HepG2 (cell line): ENCODE measurements around the gene SYTL3. TPM values are rescaled to one million over a fixed set of nuclear protein-coding genes. Genes with fewer than 3 reads are reported as not detected.
A peak's percentile ranks its signal among the peaks of the same experiment; 100 is the strongest.

ENCODE experiments used
- ATAC-seq: fragments of 200-7000 bp; cut with Tn5 transposase; 3 replicates; pipeline ENCODE4 v1.9.1; 2020; ENCODE audit warnings: mild to moderate bottlenecking, moderate library complexity
- Bru-seq: library from RNA; stranded (reverse); fragments of 400-500 nt; gene quantifications from one replicate; lab custom pipeline; 2021; lab: Mats Ljungman, UMichigan
- BruChase-seq, 2 experiments: library from RNA; stranded (reverse); fragments of 400-500 nt; gene quantifications; one replicate each; lab custom pipeline; 2021; lab: Mats Ljungman, UMichigan
- BruUV-seq: library from RNA; stranded (reverse); fragments of 400-500 nt; replicated peaks from 2 replicates; lab custom pipeline; 2021; lab: Mats Ljungman, UMichigan
- CTCF ChIA-PET: fragments of 300-600 bp; formaldehyde crosslinking; extraction: SDS; loops from one replicate; lab custom pipeline; 2021; ENCODE audit warnings: low total read pairs, inconsistent platforms, low intra/inter-chr PET ratio; lab: Yijun Ruan, JAX
- POLR2A ChIA-PET: fragments of 350-600 bp; sonication (Branson Sonifier 250); formaldehyde crosslinking; loops from one replicate; lab custom pipeline; 2020; ENCODE audit warnings: antibody characterized with exemption, inconsistent platforms; lab: Yijun Ruan, JAX
- DNase-seq: peaks from one replicate; pipeline ENCODE4 v3.0.0-alpha.2; 2015; ENCODE audit warnings: low spot score
- FAIRE-seq: peaks from 3 replicates; lab custom pipeline; 2011; peaks lifted over from hg19 to GRCh38; lab: Jason Lieb, UNC
- H2AFZ ChIP-seq: one replicate; pipeline ENCODE4 v1.6.1; 2011; ENCODE audit warnings: low read length, inconsistent platforms
- H3K27ac ChIP-seq: fragments of 300-600 bp; 3 replicates; pipeline ENCODE4 v1.8.0; 2011; ENCODE audit warnings: mixed run types, mild to moderate bottlenecking, mixed read lengths, low read length, inconsistent platforms; ENCODE audit not compliant: insufficient read depth; ENCODE audit errors: extremely low read length
- H3K27me3 ChIP-seq, 2 experiments: fragments of 200-600 bp in 1 of 2; 2 replicates in 1 of 2; 3 replicates in 1 of 2; pipeline versions ENCODE4 v1.6.0 to v1.8.0; 2011; ENCODE audit warnings: low read length in 2 of 2, mild to moderate bottlenecking in 2 of 2, moderate library complexity in 2 of 2, inconsistent platforms in 1 of 2; ENCODE audit not compliant: insufficient read depth in 2 of 2, control insufficient read depth in 1 of 2
- H3K36me3 ChIP-seq, 2 experiments: fragments of 200-600 bp in 1 of 2; replicated peaks in 1 of 2; 2 replicates in 1 of 2; 3 replicates in 1 of 2; pipeline versions ENCODE4 v1.5.1 to v1.8.0; 2011; ENCODE audit warnings: low read length in 2 of 2, inconsistent platforms in 1 of 2; ENCODE audit not compliant: insufficient read depth in 2 of 2, control insufficient read depth in 1 of 2
- H3K4me1 ChIP-seq: 2 replicates; pipeline ENCODE4 v1.5.1; 2012; ENCODE audit warnings: low read length, inconsistent platforms; ENCODE audit not compliant: insufficient read depth
- H3K4me2 ChIP-seq: 2 replicates; pipeline ENCODE4 v1.6.0; 2011; ENCODE audit warnings: low read depth, low read length, inconsistent platforms
- H3K4me3 ChIP-seq, 3 experiments: fragments of 200-600 bp in 1 of 3; sonication (generic), shearing (Covaris generic) in 1 of 3; replicated peaks in 1 of 3; 2 replicates each; pipeline ENCODE4 v1.5.1; 2011 to 2016; ENCODE audit warnings: low read length in 3 of 3, inconsistent platforms in 2 of 3, low read depth in 2 of 3, mild to moderate bottlenecking in 2 of 3, control low read depth in 1 of 3, mixed read lengths in 1 of 3; ENCODE audit not compliant: insufficient read depth in 1 of 3
- H3K79me2 ChIP-seq: one replicate; pipeline ENCODE4 v1.6.1; 2011; ENCODE audit warnings: low read length, inconsistent platforms; ENCODE audit not compliant: insufficient read depth
- H3K9ac ChIP-seq: 2 replicates; pipeline ENCODE4 v1.6.0; 2011; ENCODE audit warnings: mild to moderate bottlenecking, low read depth, low read length, inconsistent platforms; ENCODE audit not compliant: insufficient read depth
- H3K9me3 ChIP-seq: 2 replicates; pipeline ENCODE4 v1.5.1; 2012; ENCODE audit warnings: mild to moderate bottlenecking, low read length
- H4K20me1 ChIP-seq: 2 replicates; pipeline ENCODE4 v1.6.0; 2011; ENCODE audit warnings: inconsistent platforms, mild to moderate bottlenecking, low read length, moderate library complexity; ENCODE audit not compliant: insufficient read depth
- CENPX ChIP-seq: sonication (generic); formaldehyde crosslinking; IDR thresholded peaks from 2 replicates; pipeline ENCODE4 v1.9.0; 2021; ENCODE audit warnings: mild to moderate bottlenecking, missing genetic modification reagents, moderate library complexity
- FOXK1 ChIP-seq: sonication (generic); formaldehyde crosslinking; IDR thresholded peaks from 2 replicates; pipeline ENCODE4 v1.4.0; 2020; ENCODE audit warnings: low read depth, missing genetic modification reagents, borderline replicate concordance
- HDAC6 ChIP-seq: fragments of 200-600 bp; sonication (generic); IDR thresholded peaks from 2 replicates; pipeline ENCODE4 v1.7.0; 2017; ENCODE audit warnings: mild to moderate bottlenecking, antibody characterized with exemption, low read length, low read depth
- HIVEP1 ChIP-seq: sonication (generic); formaldehyde crosslinking; IDR thresholded peaks from 2 replicates; pipeline ENCODE4 v1.4.0; 2020; ENCODE audit warnings: mild to moderate bottlenecking, missing genetic modification reagents
- NR2F2 ChIP-seq: IDR thresholded peaks from 2 replicates; pipeline ENCODE4 v1.6.1; 2012; ENCODE audit warnings: low read depth, inconsistent platforms, borderline replicate concordance
- RFX1 ChIP-seq: fragments of 450-650 bp; IDR thresholded peaks from 2 replicates; pipeline ENCODE4 v1.6.1; 2017
- ZNF101 ChIP-seq: sonication (generic); formaldehyde crosslinking; IDR thresholded peaks from 2 replicates; pipeline ENCODE4 v1.4.0; 2020; ENCODE audit warnings: mild to moderate bottlenecking, low read depth, missing genetic modification reagents, borderline replicate concordance
- ZNF335 ChIP-seq: sonication (generic); formaldehyde crosslinking; IDR thresholded peaks from 2 replicates; pipeline ENCODE4 v1.4.0; 2020; ENCODE audit warnings: missing genetic modification reagents
- ZNF547 ChIP-seq: sonication (generic); formaldehyde crosslinking; IDR thresholded peaks from 2 replicates; pipeline ENCODE4 v1.5.1; 2020; ENCODE audit warnings: mild to moderate bottlenecking, missing genetic modification reagents
- ZNF572 ChIP-seq: sonication (generic); formaldehyde crosslinking; IDR thresholded peaks from 2 replicates; pipeline ENCODE4 v1.5.1; 2020; ENCODE audit warnings: mild to moderate bottlenecking, missing genetic modification reagents
- ZNF792 ChIP-seq: IDR thresholded peaks from 2 replicates; pipeline ENCODE4 v1.6.1; 2016
- WGBS: methylation state at CpG from one replicate; pipeline ENCODE4 v1.1.6; 2017; ENCODE audit warnings: low lambda C conversion rate; 5-methylcytosine and 5-hydroxymethylcytosine counted together
- in situ Hi-C: cut with HindIII; loops from 2 replicates; pipeline ENCODE4 v1.10.0; 2017; ENCODE audit warnings: low pct_unique_long_range_greater_than_20kb; ENCODE audit not compliant: extremely low pct_ligation_motif_present
- intact Hi-C: fragments of 100-400 bp; cut with micrococcal nuclease; formaldehyde crosslinking; loops from one replicate; pipeline ENCODE4 v1.10.0; 2022; ENCODE audit not compliant: unreplicated experiment
- long read RNA-seq, 2 experiments: library from RNA in 1 of 2; library from polyadenylated mRNA in 1 of 2; stranded (forward) in 1 of 2; unstranded in 1 of 2; transcript quantifications; one replicate each; pipeline ENCODE4 v2.0.0, GENCODE V29; 2019 to 2022
- polyA minus RNA-seq, 3 experiments: library from RNA; depleted of rRNA, polyadenylated mRNA; stranded (reverse); fragments of >200 nt; gene quantifications; 2 replicates each; pipeline ENCODE4 v1.2.3, GENCODE V29; 2011; ENCODE audit warnings: low replicate concordance in 1 of 3
- polyA plus RNA-seq, 8 experiments: library from polyadenylated mRNA; depleted of rRNA in 3 of 8; stranded (reverse) in 7 of 8; unstranded in 1 of 8; fragments of >200 nt; fragmentation: Illumina TruSeq in 4 of 8; extraction: Trizol in 4 of 8; gene quantifications; 2 replicates each; pipeline versions ENCODE4 v1.2.1 to v1.2.3, GENCODE V29; 2011 to 2016; ENCODE audit warnings: low read depth in 4 of 8, missing spikeins in 1 of 8, mixed read lengths in 1 of 8; ENCODE audit not compliant: insufficient read depth in 1 of 8
- total RNA-seq, 5 experiments: library from RNA; depleted of rRNA; stranded (reverse); fragments of >200 nt; fragmentation: Illumina TruSeq; extraction: Trizol; gene quantifications; 2 replicates each; pipeline ENCODE4 v1.2.3, GENCODE V29; 2016; ENCODE audit warnings: low read depth in 1 of 5
- TF ChIP-seq, protein P1 (sequence below): sonication (generic); formaldehyde crosslinking; IDR thresholded peaks from 2 replicates; pipeline ENCODE4 v1.5.0; 2020; ENCODE audit warnings: missing genetic modification reagents
- TF ChIP-seq, protein P2 (sequence below): IDR thresholded peaks from 2 replicates; pipeline ENCODE4 v1.6.1; 2012; ENCODE audit warnings: low read length, improper control_type of control experiment

Gene SYTL3, protein sequence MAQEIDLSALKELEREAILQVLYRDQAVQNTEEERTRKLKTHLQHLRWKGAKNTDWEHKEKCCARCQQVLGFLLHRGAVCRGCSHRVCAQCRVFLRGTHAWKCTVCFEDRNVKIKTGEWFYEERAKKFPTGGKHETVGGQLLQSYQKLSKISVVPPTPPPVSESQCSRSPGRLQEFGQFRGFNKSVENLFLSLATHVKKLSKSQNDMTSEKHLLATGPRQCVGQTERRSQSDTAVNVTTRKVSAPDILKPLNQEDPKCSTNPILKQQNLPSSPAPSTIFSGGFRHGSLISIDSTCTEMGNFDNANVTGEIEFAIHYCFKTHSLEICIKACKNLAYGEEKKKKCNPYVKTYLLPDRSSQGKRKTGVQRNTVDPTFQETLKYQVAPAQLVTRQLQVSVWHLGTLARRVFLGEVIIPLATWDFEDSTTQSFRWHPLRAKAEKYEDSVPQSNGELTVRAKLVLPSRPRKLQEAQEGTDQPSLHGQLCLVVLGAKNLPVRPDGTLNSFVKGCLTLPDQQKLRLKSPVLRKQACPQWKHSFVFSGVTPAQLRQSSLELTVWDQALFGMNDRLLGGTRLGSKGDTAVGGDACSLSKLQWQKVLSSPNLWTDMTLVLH
- total RNA-seq (2016; rRNA removed; fragmentation: Illumina TruSeq; extraction: Trizol) = 0.11 and 0.17 TPM in 2 replicates
- 0.20 and 0.26 TPM in 2 replicates for total RNA-seq (2016; cell fraction: cytosol; rRNA removed; fragmentation: Illumina TruSeq; extraction: Trizol; ENCODE audit: low read depth)
- 0.19 and 0.25 TPM in 2 replicates for total RNA-seq (2016; cell fraction: insoluble cytoplasmic fraction; rRNA removed; fragmentation: Illumina TruSeq; extraction: Trizol)
- 0.14 and 0.15 TPM in 2 replicates for total RNA-seq (2016; cell fraction: membrane; rRNA removed; fragmentation: Illumina TruSeq; extraction: Trizol)
- total RNA-seq (2016; cell fraction: nucleus; rRNA removed; fragmentation: Illumina TruSeq; extraction: Trizol) = 0.37 and 0.50 TPM in 2 replicates
- polyA plus RNA-seq (2011; rRNA removed) = 0.21 and 0.28 TPM in 2 replicates
- polyA plus RNA-seq (2011; cell fraction: cytosol; rRNA removed) = 0.12 and 0.15 TPM in 2 replicates
- 0.59 and 0.64 TPM in 2 replicates for polyA plus RNA-seq (2011; cell fraction: nucleus; rRNA removed)
- 0.21 and 0.44 TPM in 2 replicates for polyA plus RNA-seq (2012)
- polyA plus RNA-seq (2016; cell fraction: cytosol; fragmentation: Illumina TruSeq; extraction: Trizol; ENCODE audit: low read depth) = 0.16 and 0.17 TPM in 2 replicates
- 0.10 and 0.34 TPM in 2 replicates for polyA plus RNA-seq (2016; cell fraction: insoluble cytoplasmic fraction; fragmentation: Illumina TruSeq; extraction: Trizol; ENCODE audit: low read depth)
- 0.07 and 0.15 TPM in 2 replicates for polyA plus RNA-seq (2016; cell fraction: membrane; fragmentation: Illumina TruSeq; extraction: Trizol; ENCODE audit: low read depth)
- 0.22 and 0.72 TPM in 2 replicates for polyA plus RNA-seq (2016; cell fraction: nucleus; fragmentation: Illumina TruSeq; extraction: Trizol; ENCODE audit: insufficient read depth, low read depth)
- polyA minus RNA-seq (2011; rRNA and poly(A)+ RNA removed; ENCODE audit: low replicate concordance) = 0.28 TPM in 1 of 2 replicates, not detected in the other
- not detected in 2 replicates for polyA minus RNA-seq (2011; cell fraction: cytosol; rRNA and poly(A)+ RNA removed)
- polyA minus RNA-seq (2011; cell fraction: nucleus; rRNA and poly(A)+ RNA removed) = 0.64 and 0.87 TPM in 2 replicates
- percentile 22 among the genes with signal in this experiment for Bru-seq, nascent RNA
- BruChase-seq, experiment 1, labeled RNA remaining after a 6-hour chase = percentile 35 among the genes with signal in this experiment
- BruChase-seq, experiment 2, labeled RNA remaining after a 2-hour chase = percentile 41 among the genes with signal in this experiment
- long read RNA-seq, experiment 1 = 0 reads
- long read RNA-seq, experiment 2, partial matches to known transcripts = 0 of 2 reads
- long read RNA-seq, experiment 2, other reads (novel, unspliced or antisense) = 2 of 2 reads

- Histone ChIP-seq H3K4me3 (no peak within 1 kb of the TSS), H3K79me2 (no peaks in the 10 kb centered on the region), H3K9me3 (no peaks in the 10 kb centered on the region), H3K4me1 (peaks cover 25% of the 10 kb centered on the region), H3K36me3 (no peaks in the 10 kb centered on the region), H2AFZ (no peak within 1 kb of the TSS), H3K4me2 (no peak within 1 kb of the TSS), H4K20me1 (no peaks in the 10 kb centered on the region), H3K9ac (no peak within 1 kb of the TSS), H3K27me3 (peaks cover 2 to 30% of the 10 kb centered on the region in 2 experiments; a peak in 3 of 5 replicates), H3K27ac (no peak within 1 kb of the TSS)
- ATAC-seq (no peak), FAIRE-seq (no peak), DNase-seq (no peak)
- no TSS peak for BruUV-seq
- intact Hi-C loops (loop anchor here (10.0 kb wide), 1 partner anchor 1115 kb away; the partner anchor contains the start of gene ACAT2), in situ Hi-C loops (no loop called here)
- ChIA-PET POLR2A (no interaction called here), CTCF (no interaction called here)
- WGBS = 29% methylated on average over 15 of the region's 15 CpGs
- TF ChIP-seq, protein P1, sequence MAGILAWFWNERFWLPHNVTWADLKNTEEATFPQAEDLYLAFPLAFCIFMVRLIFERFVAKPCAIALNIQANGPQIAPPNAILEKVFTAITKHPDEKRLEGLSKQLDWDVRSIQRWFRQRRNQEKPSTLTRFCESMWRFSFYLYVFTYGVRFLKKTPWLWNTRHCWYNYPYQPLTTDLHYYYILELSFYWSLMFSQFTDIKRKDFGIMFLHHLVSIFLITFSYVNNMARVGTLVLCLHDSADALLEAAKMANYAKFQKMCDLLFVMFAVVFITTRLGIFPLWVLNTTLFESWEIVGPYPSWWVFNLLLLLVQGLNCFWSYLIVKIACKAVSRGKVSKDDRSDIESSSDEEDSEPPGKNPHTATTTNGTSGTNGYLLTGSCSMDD = no peak
- TF ChIP-seq HDAC6 (no peak), NR2F2 (no peak), FOXK1 (no peak), ZNF335 (no peak), ZNF101 (CRISPR knock-in tag) (no peak), RFX1 (no peak), HIVEP1 (CRISPR knock-in tag) (no peak), ZNF572 (CRISPR knock-in tag) (no peak), ZNF792 (CRISPR knock-in tag) (no peak), CENPX (CRISPR knock-in tag) (no peak), ZNF547 (CRISPR knock-in tag) (no peak)
- TF ChIP-seq, protein P2, sequence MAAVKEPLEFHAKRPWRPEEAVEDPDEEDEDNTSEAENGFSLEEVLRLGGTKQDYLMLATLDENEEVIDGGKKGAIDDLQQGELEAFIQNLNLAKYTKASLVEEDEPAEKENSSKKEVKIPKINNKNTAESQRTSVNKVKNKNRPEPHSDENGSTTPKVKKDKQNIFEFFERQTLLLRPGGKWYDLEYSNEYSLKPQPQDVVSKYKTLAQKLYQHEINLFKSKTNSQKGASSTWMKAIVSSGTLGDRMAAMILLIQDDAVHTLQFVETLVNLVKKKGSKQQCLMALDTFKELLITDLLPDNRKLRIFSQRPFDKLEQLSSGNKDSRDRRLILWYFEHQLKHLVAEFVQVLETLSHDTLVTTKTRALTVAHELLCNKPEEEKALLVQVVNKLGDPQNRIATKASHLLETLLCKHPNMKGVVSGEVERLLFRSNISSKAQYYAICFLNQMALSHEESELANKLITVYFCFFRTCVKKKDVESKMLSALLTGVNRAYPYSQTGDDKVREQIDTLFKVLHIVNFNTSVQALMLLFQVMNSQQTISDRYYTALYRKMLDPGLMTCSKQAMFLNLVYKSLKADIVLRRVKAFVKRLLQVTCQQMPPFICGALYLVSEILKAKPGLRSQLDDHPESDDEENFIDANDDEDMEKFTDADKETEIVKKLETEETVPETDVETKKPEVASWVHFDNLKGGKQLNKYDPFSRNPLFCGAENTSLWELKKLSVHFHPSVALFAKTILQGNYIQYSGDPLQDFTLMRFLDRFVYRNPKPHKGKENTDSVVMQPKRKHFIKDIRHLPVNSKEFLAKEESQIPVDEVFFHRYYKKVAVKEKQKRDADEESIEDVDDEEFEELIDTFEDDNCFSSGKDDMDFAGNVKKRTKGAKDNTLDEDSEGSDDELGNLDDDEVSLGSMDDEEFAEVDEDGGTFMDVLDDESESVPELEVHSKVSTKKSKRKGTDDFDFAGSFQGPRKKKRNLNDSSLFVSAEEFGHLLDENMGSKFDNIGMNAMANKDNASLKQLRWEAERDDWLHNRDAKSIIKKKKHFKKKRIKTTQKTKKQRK = no peak
These were observed at the start of gene SYTL3 for GRCh38 chr6:158649289-158650143. TSS of gene SYTL3 (plus strand) at chr6:158650054. CDS start at chr6:158663269, 13,215 bp downstream.
